ENCODE data around the gene LYRM1. TPM values are rescaled to one million over a fixed set of nuclear protein-coding genes. Genes with fewer than 3 reads are reported as not detected.
"Not testable (repeated sequence)": the region's sequence is repeated elsewhere in the genome, so short reads cannot be mapped to it uniquely, and the experiment has no call there.

LYRM1 gene
- total and polyA plus RNA-seq, 2 of the 8 experiments (the other 6 are each of a cell fraction or from before 2014, with no cell fraction given): 11.6 to 13.4 TPM

GRCh38 chr16:20928774-20929411 lies 28.3 kb downstream of the LYRM1 start (continued):
- TF ChIP-seq POLR2AphosphoS5 (IDR thresholded peaks at IDR 0.05; ENCODE audit: low read depth, low read length) (no peak), CHD1 (IDR thresholded peaks at IDR 0.05; ENCODE audit: low read depth, low read length) (no peak), HDAC2 (IDR thresholded peaks at IDR 0.05; ENCODE audit: borderline replicate concordance in 1 of 2, low read depth in 2 of 2, low read length in 2 of 2) (no peak), CHD2 (IDR thresholded peaks at IDR 0.05; ENCODE audit: low read length) (no peak), SUZ12 (IDR thresholded peaks at IDR 0.05; ENCODE audit: low read length) (no peak)

- H2BK12ac ChIP-seq (ENCODE audit: low read depth, low read length); H3K4me1 ChIP-seq (replicated peaks in 1 of 4; ENCODE audit: control insufficient read depth in 3 of 4, insufficient read depth in 4 of 4, low read length in 3 of 4); H4K91ac ChIP-seq (replicated peaks; ENCODE audit: insufficient read length, low read length); H4K8ac ChIP-seq (ENCODE audit: extremely low read depth, insufficient read depth, low read length); H3K36me3 ChIP-seq (ENCODE audit: control insufficient read depth in 2 of 4, insufficient read depth in 4 of 4, low read length in 3 of 4); H3K56ac ChIP-seq (replicated peaks; ENCODE audit: insufficient read length, low read depth, low read length); H3K79me2 ChIP-seq (ENCODE audit: control insufficient read depth in 1 of 2, insufficient read depth in 2 of 2, low read length in 2 of 2); H3K27ac ChIP-seq (ENCODE audit: low read depth, low read length); H3K23me2 ChIP-seq (ENCODE audit: low read depth, low read length); H3K23ac ChIP-seq (ENCODE audit: insufficient read length); DNase-seq (ENCODE audit: low read depth in 1 of 2, low spot score in 2 of 2); H2AFZ ChIP-seq (ENCODE audit: low read length); H3K18ac ChIP-seq (ENCODE audit: extremely low read depth, low read length); H3K9me3 ChIP-seq (ENCODE audit: insufficient read depth in 2 of 2, low read depth in 1 of 2, low read length in 1 of 2); H3K4me2 ChIP-seq (ENCODE audit: insufficient read depth in 1 of 2, low read depth in 2 of 2, low read length in 2 of 2); H2BK120ac ChIP-seq (replicated peaks; ENCODE audit: low read depth, low read length); H4K20me1 ChIP-seq (replicated peaks in 1 of 2; ENCODE audit: control insufficient read depth in 1 of 2, insufficient read depth in 2 of 2, low read length in 2 of 2); H3K4me3 ChIP-seq (ENCODE audit: extremely low read depth in 1 of 4, insufficient read depth in 2 of 4, low read depth in 3 of 4, low read length in 4 of 4); H2BK15ac ChIP-seq (ENCODE audit: low read length); H3K14ac ChIP-seq (ENCODE audit: insufficient read length); H3K9ac ChIP-seq (replicated peaks in 1 of 4; ENCODE audit: extremely low read depth in 1 of 4, low read depth in 3 of 4, low read length in 3 of 4); H3K79me1 ChIP-seq (ENCODE audit: low read depth, low read length); H3K4ac ChIP-seq (replicated peaks; ENCODE audit: insufficient read length, low read depth, low read length); H2AK5ac ChIP-seq (ENCODE audit: low read depth, low read length); FAIRE-seq; H4K5ac ChIP-seq (ENCODE audit: insufficient read length, low read depth, low read length); POLR2A ChIA-PET (ENCODE audit: partially characterized antibody); H2BK5ac ChIP-seq (ENCODE audit: low read depth, low read length); H2BK20ac ChIP-seq (ENCODE audit: low read length); H3K27me3 ChIP-seq (replicated peaks in 1 of 4; ENCODE audit: control insufficient read depth in 3 of 4, extremely low read depth in 1 of 4, insufficient read depth in 3 of 4, low read length in 3 of 4): not testable (repeated sequence)
- 83% methylated on average over 10 of the region's 10 CpGs; no CpG with 5 or more reads in 1 of the 2 experiments for WGBS, 2 experiments (ENCODE audit: extremely low coverage in 1 of 2, insufficient coverage in 1 of 2, insufficient read length in 1 of 2, insufficient replicate concordance in 2 of 2, low coverage in 1 of 2, low lambda C conversion rate in 2 of 2, missing lambda C conversion rate in 1 of 2)
- CTCF ChIA-PET (ENCODE audit: partially characterized antibody): interaction anchor here (1.6 to 1.9 kb wide), 2 partner anchors 12 to 80 kb away, joined by 3 to 4 read pairs; no protein-coding TSS in a partner anchor
These were observed 29.2 kb downstream of the LYRM1 start for GRCh38 chr16:20929676-20930364.
